H9 (cell line): ENCODE results near the gene RNF220. TPM values are rescaled to one million over a fixed set of nuclear protein-coding genes. Genes with fewer than 3 reads are reported as not detected.
A peak's percentile ranks its signal among the peaks of the same experiment; 100 is the strongest.

ENCODE experiments used
- DNase-seq: peaks from one replicate; pipeline ENCODE4 v3.0.0-alpha.2; 2017
- H2AFZ ChIP-seq: one replicate; pipeline ENCODE4 v1.6.1; 2013; ENCODE audit warnings: mild to moderate bottlenecking, low read length, control low read depth, moderate library complexity
- H2AK5ac ChIP-seq: 2 replicates; pipeline ENCODE4 v1.6.1; 2013; ENCODE audit warnings: low read length, control low read depth, mixed read lengths; ENCODE audit not compliant: insufficient read length
- H2BK120ac ChIP-seq: one replicate; pipeline ENCODE4 v1.6.1; 2013; ENCODE audit warnings: low read depth, mild to moderate bottlenecking, low read length, control low read depth, inconsistent platforms; ENCODE audit not compliant: poor library complexity, severe bottlenecking
- H2BK12ac ChIP-seq: 2 replicates; pipeline ENCODE4 v1.6.1; 2013; ENCODE audit warnings: low read length, control low read depth, mixed read lengths, low read depth; ENCODE audit not compliant: insufficient read length
- H2BK15ac ChIP-seq: 2 replicates; pipeline ENCODE4 v1.6.1; 2013; ENCODE audit warnings: low read depth, low read length, control low read depth
- H2BK20ac ChIP-seq: one replicate; pipeline ENCODE4 v1.6.1; 2013; ENCODE audit warnings: low read depth, mild to moderate bottlenecking, low read length, control low read depth, inconsistent platforms; ENCODE audit not compliant: poor library complexity, severe bottlenecking
- H2BK5ac ChIP-seq: 2 replicates; pipeline ENCODE4 v1.6.1; 2013; ENCODE audit warnings: low read length, control low read depth, mixed read lengths; ENCODE audit not compliant: insufficient read length
- H3K14ac ChIP-seq: 2 replicates; pipeline ENCODE4 v1.6.1; 2013; ENCODE audit warnings: low read length, control low read depth; ENCODE audit not compliant: insufficient read depth
- H3K18ac ChIP-seq: 2 replicates; pipeline ENCODE4 v1.6.1; 2013; ENCODE audit warnings: low read depth, mild to moderate bottlenecking, mixed read lengths, low read length, control low read depth; ENCODE audit not compliant: insufficient read length
- H3K23ac ChIP-seq: 2 replicates; pipeline ENCODE4 v1.6.1; 2013; ENCODE audit warnings: low read length, control low read depth, mixed read lengths, low read depth; ENCODE audit not compliant: insufficient read length
- H3K23me2 ChIP-seq: 2 replicates; pipeline ENCODE4 v1.6.1; 2013; ENCODE audit warnings: low read depth, mild to moderate bottlenecking, mixed read lengths, low read length, control low read depth; ENCODE audit not compliant: insufficient read length, poor library complexity, severe bottlenecking
- H3K27ac ChIP-seq: 2 replicates; pipeline ENCODE4 v1.5.1; 2013; ENCODE audit warnings: low read length, control low read depth, mixed read lengths, low read depth; ENCODE audit not compliant: insufficient read length
- H3K27me3 ChIP-seq: 2 replicates; pipeline ENCODE4 v1.6.1; 2013; ENCODE audit warnings: low read length, control low read depth, inconsistent platforms; ENCODE audit not compliant: insufficient read depth
- H3K4ac ChIP-seq: 2 replicates; pipeline ENCODE4 v1.6.1; 2013; ENCODE audit warnings: low read depth, mild to moderate bottlenecking, control low read depth, inconsistent platforms, low read length, moderate library complexity
- H3K4me1 ChIP-seq: 2 replicates; pipeline ENCODE4 v1.6.1; 2013; ENCODE audit warnings: low read length, control low read depth, inconsistent platforms; ENCODE audit not compliant: insufficient read depth
- H3K4me2 ChIP-seq: 2 replicates; pipeline ENCODE4 v1.6.1; 2013; ENCODE audit warnings: low read length, control low read depth, mixed read lengths; ENCODE audit not compliant: insufficient read length, insufficient read depth
- H3K56ac ChIP-seq: 2 replicates; pipeline ENCODE4 v1.6.1; 2013; ENCODE audit warnings: low read depth, mild to moderate bottlenecking, mixed read lengths, low read length, control low read depth; ENCODE audit not compliant: insufficient read length
- H3K79me1 ChIP-seq: 2 replicates; pipeline ENCODE4 v1.6.1; 2013; ENCODE audit warnings: low read depth, mild to moderate bottlenecking, moderate library complexity, low read length, control low read depth, inconsistent platforms; ENCODE audit not compliant: insufficient read depth, poor library complexity, severe bottlenecking
- H3K79me2 ChIP-seq: 2 replicates; pipeline ENCODE4 v1.6.1; 2013; ENCODE audit warnings: low read length, control low read depth, inconsistent platforms; ENCODE audit not compliant: insufficient read depth
- H3K9ac ChIP-seq: 2 replicates; pipeline ENCODE4 v1.6.1; 2013; ENCODE audit warnings: low read length, control low read depth, mixed read lengths; ENCODE audit not compliant: insufficient read length; ENCODE audit errors: extremely low read depth
- H3K9me3 ChIP-seq: one replicate; pipeline ENCODE4 v1.6.1; 2013; ENCODE audit warnings: low read depth, low read length, inconsistent platforms; ENCODE audit not compliant: control insufficient read depth
- H3T11ph ChIP-seq: one replicate; pipeline ENCODE4 v1.6.1; 2013; ENCODE audit warnings: mild to moderate bottlenecking, low read length, control low read depth, inconsistent platforms
- H4K20me1 ChIP-seq: one replicate; pipeline ENCODE4 v1.6.1; 2013; ENCODE audit not compliant: control insufficient read depth, insufficient read length, insufficient read depth
- H4K5ac ChIP-seq: 2 replicates; pipeline ENCODE4 v1.6.1; 2013; ENCODE audit warnings: low read depth, mild to moderate bottlenecking, mixed read lengths, low read length, control low read depth; ENCODE audit not compliant: insufficient read length
- H4K8ac ChIP-seq: replicated peaks from 2 replicates; pipeline ENCODE4 v1.6.1; 2013; ENCODE audit warnings: low read length, control low read depth, mixed read lengths, low read depth; ENCODE audit not compliant: insufficient read length
- H4K91ac ChIP-seq: 2 replicates; pipeline ENCODE4 v1.6.1; 2013; ENCODE audit warnings: low read depth, mild to moderate bottlenecking, moderate library complexity, mixed read lengths, low read length, control low read depth; ENCODE audit not compliant: insufficient read length
- H3K27ac Mint-ChIP-seq, 3 experiments: 2 replicates in 2 of 3; 3 replicates in 1 of 3; pipeline ENCODE4 v1.8.0; 2020 to 2021; ENCODE audit warnings: mixed read lengths in 3 of 3, mild to moderate bottlenecking in 1 of 3, moderate library complexity in 1 of 3
- H3K27me3 Mint-ChIP-seq: 2 replicates; pipeline ENCODE4 v1.8.0; 2021; ENCODE audit warnings: low read depth, mild to moderate bottlenecking, moderate library complexity, mixed read lengths
- H3K36me3 Mint-ChIP-seq, 3 experiments: 2 replicates in 2 of 3; 3 replicates in 1 of 3; pipeline ENCODE4 v1.8.0; 2020 to 2021; ENCODE audit warnings: low read depth in 3 of 3, mixed read lengths in 3 of 3; ENCODE audit not compliant: insufficient read depth in 1 of 3
- H3K4me1 Mint-ChIP-seq, 2 experiments: 2 replicates each; pipeline ENCODE4 v1.8.0; 2020; ENCODE audit warnings: mixed read lengths in 2 of 2
- H3K4me3 Mint-ChIP-seq, 2 experiments: 2 replicates in 1 of 2; 3 replicates in 1 of 2; pipeline ENCODE4 v1.8.0; 2020 to 2021; ENCODE audit warnings: mild to moderate bottlenecking in 2 of 2, mixed read lengths in 2 of 2, moderate library complexity in 1 of 2
- H3K9me3 Mint-ChIP-seq, 2 experiments: 2 replicates in 1 of 2; 3 replicates in 1 of 2; pipeline ENCODE4 v1.8.0; 2020; ENCODE audit warnings: mild to moderate bottlenecking in 2 of 2, mixed read lengths in 2 of 2, moderate library complexity in 1 of 2
- CTCF ChIP-seq: fragments of 200-600 bp; sonication (generic); conservative IDR thresholded peaks from 3 replicates; pipeline ENCODE4 v1.8.0; 2021; ENCODE audit warnings: antibody characterized with exemption, mild to moderate bottlenecking
- WGBS: extraction: QIAGEN DNeasy Blood & Tissue Kit; methylation state at CpG from one replicate; pipeline ENCODE4 v1.1.7; 2013; ENCODE audit warnings: missing lambda C conversion rate, low lambda C conversion rate, mixed read lengths; ENCODE audit not compliant: insufficient read length; ENCODE audit errors: extremely low coverage; 5-methylcytosine and 5-hydroxymethylcytosine counted together
- total RNA-seq: library from RNA; stranded (reverse); gene quantifications from 2 replicates; pipeline ENCODE4 v1.2.1, GENCODE V29; 2021

The RNF220 gene
- total RNA-seq, 1 experiment from 2014 or later, result 109 TPM

DNA sequence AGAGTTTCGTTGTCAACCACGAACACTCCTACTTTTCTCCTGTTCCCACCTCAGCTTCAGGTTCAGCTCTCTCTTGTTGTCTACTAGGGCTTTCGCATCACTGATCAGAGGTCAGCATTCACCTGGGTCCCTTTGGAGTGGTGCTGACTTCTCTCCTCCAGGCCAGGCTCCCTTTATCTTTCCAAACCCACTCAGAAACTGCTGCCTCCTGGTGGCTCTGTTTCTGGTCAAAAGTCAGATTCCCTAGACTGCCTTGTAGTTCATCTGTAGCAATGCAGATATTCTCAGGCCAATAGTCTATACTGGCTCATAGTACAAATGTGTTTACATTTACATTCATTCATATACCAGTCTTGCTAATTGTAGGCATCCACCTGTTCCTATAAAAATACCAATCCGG lies 43.6 kb upstream of the RNF220 start:
- H2AK5ac ChIP-seq, result no peak overlapping the region
- no peak overlapping the region for H3K9ac ChIP-seq
- Mint-ChIP-seq H3K27me3 (peaks cover 7% of the 10 kb centered on the region), H3K27ac (peak overlapping the region in 1 of 3 experiments; percentile 54; a peak in 2 of 7 replicates), H3K36me3 (no peaks in the 10 kb centered on the region), H3K9me3 (no peaks in the 10 kb centered on the region), H3K4me3 (no peak overlapping the region), H3K4me1 (peaks cover 24 to 32% of the 10 kb centered on the region in 2 experiments)
- no peaks in the 10 kb centered on the region for H3K4me1 ChIP-seq
- DNase-seq, result peak; percentile 35
- H3K27ac ChIP-seq, result no peak overlapping the region
- H3K23ac ChIP-seq, result no peak overlapping the region
- H4K91ac ChIP-seq, result no peak overlapping the region
- H3K79me2 ChIP-seq, result no peaks in the 10 kb centered on the region
- no peaks in the 10 kb centered on the region for H3K23me2 ChIP-seq
- TF ChIP-seq CTCF, result peak; percentile 49; the same call in 2 of the 3 replicates
- no peaks in the 10 kb centered on the region for H3K27me3 ChIP-seq
- H2BK5ac ChIP-seq, result no peak overlapping the region
- H3K14ac ChIP-seq, result no peak overlapping the region
- no peak overlapping the region for H3K18ac ChIP-seq
- H4K8ac ChIP-seq, result no peak overlapping the region
- no peak overlapping the region for H2BK120ac ChIP-seq
- no peak overlapping the region for H2AFZ ChIP-seq
- H3K4me2 ChIP-seq, result no peak overlapping the region
- H3K4ac ChIP-seq, result no peak overlapping the region
- no peaks in the 10 kb centered on the region for H3K9me3 ChIP-seq
- H4K5ac ChIP-seq, result no peak overlapping the region
- no peaks in the 10 kb centered on the region for H3K79me1 ChIP-seq
- no peak overlapping the region for H2BK12ac ChIP-seq
- no peaks in the 10 kb centered on the region for H4K20me1 ChIP-seq
- H3T11ph ChIP-seq, result no peak overlapping the region
- no peak overlapping the region for H2BK20ac ChIP-seq
- H3K56ac ChIP-seq, result no peak overlapping the region
- no peak overlapping the region for H2BK15ac ChIP-seq
- no CpG with 5 or more reads among the region's 4 CpGs for WGBS
